HEK293 (cell line): ENCODE data around the gene CIDEB.

Source experiments
- CTCF ChIA-PET: fragments of 350-600 bp; formaldehyde crosslinking; extraction: SDS; loops from one replicate; lab custom pipeline; 2021; ENCODE audit warnings: antibody characterized with exemption; lab: Yijun Ruan, JAX
- POLR2A ChIA-PET: fragments of 300-600 bp; formaldehyde crosslinking; extraction: SDS; loops from one replicate; lab custom pipeline; 2020; ENCODE audit warnings: antibody characterized with exemption, inconsistent platforms; lab: Yijun Ruan, JAX
- H3K27ac ChIP-seq: fragments of 200-500 bp; sonication (Bioruptor generic); 2 replicates; pipeline ENCODE4 v1.5.1; 2014; ENCODE audit warnings: low read depth, low read length, control low read depth, inconsistent platforms; ENCODE audit errors: extremely low read depth
- H3K36me3 ChIP-seq, 2 experiments: fragments of 200-500 bp in 1 of 2; sonication (Bioruptor generic) in 1 of 2; 1 replicate in 1 of 2; 2 replicates in 1 of 2; pipeline ENCODE4 v1.5.1; 2014 to 2017; ENCODE audit warnings: inconsistent platforms in 2 of 2, low read length in 2 of 2; ENCODE audit not compliant: control insufficient read depth in 2 of 2, insufficient read depth in 1 of 2
- H3K4me1 ChIP-seq: fragments of 200-500 bp; sonication (Bioruptor generic); 2 replicates; pipeline ENCODE4 v1.5.1; 2014; ENCODE audit warnings: mild to moderate bottlenecking, low read length, inconsistent platforms; ENCODE audit not compliant: control insufficient read depth, insufficient read depth
- H3K4me3 ChIP-seq: 2 replicates; pipeline ENCODE4 v1.5.1; 2011; ENCODE audit warnings: low read depth, mild to moderate bottlenecking, control low read depth, low read length, moderate library complexity
- H3K9me3 ChIP-seq: fragments of 200-500 bp; sonication (Bioruptor generic); 2 replicates; pipeline ENCODE4 v1.5.1; 2014; ENCODE audit warnings: low read depth, low read length, inconsistent platforms; ENCODE audit not compliant: control insufficient read depth, insufficient read depth
- EGR2 ChIP-seq: fragments of 450-650 bp; formaldehyde crosslinking; IDR thresholded peaks from 2 replicates; pipeline ENCODE4 v1.5.1; 2016; ENCODE audit warnings: low read depth, missing biosample characterization, missing genetic modification characterization
- GLIS1 ChIP-seq: fragments of 450-650 bp; formaldehyde crosslinking; IDR thresholded peaks from 2 replicates; pipeline ENCODE4 v1.5.1; 2016; ENCODE audit warnings: missing biosample characterization, missing genetic modification characterization
- GLIS2 ChIP-seq: fragments of 450-650 bp; formaldehyde crosslinking; IDR thresholded peaks from 2 replicates; pipeline ENCODE4 v1.5.1; 2016; ENCODE audit warnings: missing biosample characterization, missing genetic modification characterization
- IKZF3 ChIP-seq: fragments of 450-650 bp; IDR thresholded peaks from 2 replicates; pipeline ENCODE4 v1.5.0; 2018; ENCODE audit warnings: missing biosample characterization, mild to moderate bottlenecking, missing genetic modification characterization, moderate library complexity
- KLF7 ChIP-seq: fragments of 450-650 bp; formaldehyde crosslinking; IDR thresholded peaks from 2 replicates; pipeline ENCODE4 v1.5.1; 2016; ENCODE audit warnings: missing biosample characterization, missing genetic modification characterization, borderline replicate concordance
- PRDM4 ChIP-seq: fragments of 450-650 bp; formaldehyde crosslinking; IDR thresholded peaks from 2 replicates; pipeline ENCODE4 v1.5.1; 2017; ENCODE audit warnings: missing biosample characterization, missing genetic modification characterization
- REPIN1 ChIP-seq: fragments of 450-650 bp; formaldehyde crosslinking; IDR thresholded peaks from 2 replicates; pipeline ENCODE4 v1.5.1; 2017; ENCODE audit warnings: missing biosample characterization, missing genetic modification characterization, low read depth
- ZFP69B ChIP-seq: fragments of 450-650 bp; formaldehyde crosslinking; IDR thresholded peaks from 2 replicates; pipeline ENCODE4 v1.5.1; 2016; ENCODE audit warnings: missing biosample characterization, missing genetic modification characterization
- ZNF146 ChIP-seq: fragments of 450-650 bp; formaldehyde crosslinking; IDR thresholded peaks from 2 replicates; pipeline ENCODE4 v1.5.1; 2016; ENCODE audit warnings: missing biosample characterization, missing genetic modification characterization
- ZNF184 ChIP-seq: fragments of 450-650 bp; IDR thresholded peaks from 2 replicates; pipeline ENCODE4 v1.5.1; 2018; ENCODE audit warnings: missing biosample characterization, mild to moderate bottlenecking, missing genetic modification characterization
- ZNF19 ChIP-seq: fragments of 450-650 bp; formaldehyde crosslinking; IDR thresholded peaks from 2 replicates; pipeline ENCODE4; 2016; ENCODE audit warnings: missing biosample characterization, missing genetic modification characterization, low read depth
- ZNF221 ChIP-seq: fragments of 450-650 bp; formaldehyde crosslinking; IDR thresholded peaks from 2 replicates; pipeline ENCODE4 v1.5.1; 2017; ENCODE audit warnings: missing biosample characterization, missing genetic modification characterization, borderline replicate concordance
- ZNF223 ChIP-seq: fragments of 450-650 bp; formaldehyde crosslinking; IDR thresholded peaks from 2 replicates; pipeline ENCODE4 v1.5.1; 2016; ENCODE audit warnings: missing biosample characterization, missing genetic modification characterization
- ZNF280C ChIP-seq: fragments of 450-650 bp; formaldehyde crosslinking; IDR thresholded peaks from 2 replicates; pipeline ENCODE4 v1.5.1; 2016; ENCODE audit warnings: missing biosample characterization, missing genetic modification characterization
- ZNF398 ChIP-seq: fragments of 450-650 bp; formaldehyde crosslinking; IDR thresholded peaks from 2 replicates; pipeline ENCODE4 v1.5.1; 2017; ENCODE audit warnings: missing biosample characterization, missing genetic modification characterization
- ZNF701 ChIP-seq: fragments of 450-650 bp; formaldehyde crosslinking; IDR thresholded peaks from 2 replicates; pipeline ENCODE4 v1.5.1; 2016; ENCODE audit warnings: missing biosample characterization, missing genetic modification characterization
- ZNF792 ChIP-seq: fragments of 450-650 bp; formaldehyde crosslinking; IDR thresholded peaks from 2 replicates; pipeline ENCODE4 v1.5.1; 2016; ENCODE audit warnings: missing biosample characterization, missing genetic modification characterization
- TF ChIP-seq, protein P1 (sequence below): fragments of 450-650 bp; formaldehyde crosslinking; IDR thresholded peaks from 2 replicates; pipeline ENCODE4 v1.5.1; 2016; ENCODE audit warnings: missing biosample characterization, missing genetic modification characterization, borderline replicate concordance

The CIDEB gene

GRCh38 chr14:24291446-24292117 lies 16.2 kb downstream of the CIDEB start:
- CTCF ChIA-PET, result interaction anchor here (1.2 to 1.6 kb wide), 3 partner anchors 16 to 140 kb away, joined by 6 to 7 read pairs (median 6); partner anchors contain the start of genes CIDEB and TINF2
- H3K36me3 ChIP-seq, result peaks cover 10 to 56% of the 10 kb centered on the region in 2 experiments
- no peak for TF ChIP-seq PRDM4
- TF ChIP-seq GLIS1 (tag by site-specific recombination), result no peak
- TF ChIP-seq IKZF3 (tag by site-specific recombination), result no peak
- TF ChIP-seq REPIN1 (tag by site-specific recombination), result no peak
- TF ChIP-seq ZNF19 (tag by site-specific recombination), result no peak
- no peak for TF ChIP-seq ZNF701 (tag by site-specific recombination)
- TF ChIP-seq GLIS2 (tag by site-specific recombination), result no peak
- TF ChIP-seq, protein P1, sequence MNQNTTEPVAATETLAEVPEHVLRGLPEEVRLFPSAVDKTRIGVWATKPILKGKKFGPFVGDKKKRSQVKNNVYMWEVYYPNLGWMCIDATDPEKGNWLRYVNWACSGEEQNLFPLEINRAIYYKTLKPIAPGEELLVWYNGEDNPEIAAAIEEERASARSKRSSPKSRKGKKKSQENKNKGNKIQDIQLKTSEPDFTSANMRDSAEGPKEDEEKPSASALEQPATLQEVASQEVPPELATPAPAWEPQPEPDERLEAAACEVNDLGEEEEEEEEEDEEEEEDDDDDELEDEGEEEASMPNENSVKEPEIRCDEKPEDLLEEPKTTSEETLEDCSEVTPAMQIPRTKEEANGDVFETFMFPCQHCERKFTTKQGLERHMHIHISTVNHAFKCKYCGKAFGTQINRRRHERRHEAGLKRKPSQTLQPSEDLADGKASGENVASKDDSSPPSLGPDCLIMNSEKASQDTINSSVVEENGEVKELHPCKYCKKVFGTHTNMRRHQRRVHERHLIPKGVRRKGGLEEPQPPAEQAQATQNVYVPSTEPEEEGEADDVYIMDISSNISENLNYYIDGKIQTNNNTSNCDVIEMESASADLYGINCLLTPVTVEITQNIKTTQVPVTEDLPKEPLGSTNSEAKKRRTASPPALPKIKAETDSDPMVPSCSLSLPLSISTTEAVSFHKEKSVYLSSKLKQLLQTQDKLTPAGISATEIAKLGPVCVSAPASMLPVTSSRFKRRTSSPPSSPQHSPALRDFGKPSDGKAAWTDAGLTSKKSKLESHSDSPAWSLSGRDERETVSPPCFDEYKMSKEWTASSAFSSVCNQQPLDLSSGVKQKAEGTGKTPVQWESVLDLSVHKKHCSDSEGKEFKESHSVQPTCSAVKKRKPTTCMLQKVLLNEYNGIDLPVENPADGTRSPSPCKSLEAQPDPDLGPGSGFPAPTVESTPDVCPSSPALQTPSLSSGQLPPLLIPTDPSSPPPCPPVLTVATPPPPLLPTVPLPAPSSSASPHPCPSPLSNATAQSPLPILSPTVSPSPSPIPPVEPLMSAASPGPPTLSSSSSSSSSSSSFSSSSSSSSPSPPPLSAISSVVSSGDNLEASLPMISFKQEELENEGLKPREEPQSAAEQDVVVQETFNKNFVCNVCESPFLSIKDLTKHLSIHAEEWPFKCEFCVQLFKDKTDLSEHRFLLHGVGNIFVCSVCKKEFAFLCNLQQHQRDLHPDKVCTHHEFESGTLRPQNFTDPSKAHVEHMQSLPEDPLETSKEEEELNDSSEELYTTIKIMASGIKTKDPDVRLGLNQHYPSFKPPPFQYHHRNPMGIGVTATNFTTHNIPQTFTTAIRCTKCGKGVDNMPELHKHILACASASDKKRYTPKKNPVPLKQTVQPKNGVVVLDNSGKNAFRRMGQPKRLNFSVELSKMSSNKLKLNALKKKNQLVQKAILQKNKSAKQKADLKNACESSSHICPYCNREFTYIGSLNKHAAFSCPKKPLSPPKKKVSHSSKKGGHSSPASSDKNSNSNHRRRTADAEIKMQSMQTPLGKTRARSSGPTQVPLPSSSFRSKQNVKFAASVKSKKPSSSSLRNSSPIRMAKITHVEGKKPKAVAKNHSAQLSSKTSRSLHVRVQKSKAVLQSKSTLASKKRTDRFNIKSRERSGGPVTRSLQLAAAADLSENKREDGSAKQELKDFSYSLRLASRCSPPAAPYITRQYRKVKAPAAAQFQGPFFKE, result no peak
- no peak for TF ChIP-seq ZNF398
- TF ChIP-seq EGR2 (tag by site-specific recombination), result no peak
- TF ChIP-seq ZNF223 (tag by site-specific recombination), result no peak
- no peak for TF ChIP-seq ZNF280C
- TF ChIP-seq ZNF221 (tag by site-specific recombination), result no peak
- TF ChIP-seq ZNF184 (tag by site-specific recombination), result no peak
- no peak for TF ChIP-seq ZNF146 (tag by site-specific recombination)
- no peak for TF ChIP-seq KLF7
- TF ChIP-seq ZFP69B (tag by site-specific recombination), result no peak
- TF ChIP-seq ZNF792 (tag by site-specific recombination), result no peak
- no peak overlapping the region for H3K27ac ChIP-seq
- H3K9me3 ChIP-seq, result no peaks in the 10 kb centered on the region
- H3K4me1 ChIP-seq, result peaks cover under 1% of the 10 kb centered on the region; the same call in 1 of the 2 replicates
- no peak overlapping the region for H3K4me3 ChIP-seq
- POLR2A ChIA-PET, result interaction anchor here (0.9 to 2.0 kb wide), 2 partner anchors 21 to 49 kb away, joined by 3 to 8 read pairs; partner anchors contain the start of genes RABGGTA and TINF2
